B cell (primary cell): ENCODE results near the gene SLC22A13. TPM values are rescaled to one million over a fixed set of nuclear protein-coding genes. Genes with fewer than 3 reads are reported as not detected.
"Not testable (repeated sequence)": the region's sequence is repeated elsewhere in the genome, so short reads cannot be mapped to it uniquely, and the experiment has no call there.

Source experiments
- ATAC-seq: fragments of 200-7000 bp; cut with Tn5 transposase; one replicate; pipeline ENCODE4 v1.10.0; 2021; ENCODE audit warnings: low read depth, mild to moderate bottlenecking, moderate number of reproducible peaks, moderate library complexity
- CTCF ChIA-PET: fragments of 350-600 bp; sonication (Branson Sonifier 250); formaldehyde crosslinking; loops from one replicate; lab custom pipeline; 2021; ENCODE audit warnings: antibody characterized with exemption, inconsistent platforms; lab: Charles Lee
- POLR2A ChIA-PET: fragments of 350-600 bp; sonication (Branson Sonifier 250); formaldehyde crosslinking; loops from one replicate; lab custom pipeline; 2021; ENCODE audit warnings: antibody characterized with exemption; lab: Charles Lee
- DNase-seq: peaks from one replicate; pipeline ENCODE4 v3.0.0; 2013
- H2AFZ ChIP-seq: 2 replicates; pipeline ENCODE4 v1.6.1; 2012; ENCODE audit warnings: mild to moderate bottlenecking, low read depth, low read length; ENCODE audit not compliant: insufficient read depth, poor library complexity, severe bottlenecking
- H3K27ac ChIP-seq, 2 donors: 1 replicate in 1 of 2; 2 replicates in 1 of 2; pipeline ENCODE4 v1.5.1; 2012 to 2013; ENCODE audit warnings: low read length in 2 of 2, mild to moderate bottlenecking in 2 of 2, moderate library complexity in 1 of 2
- H3K27me3 ChIP-seq, 4 experiments: fragments of 200-600 bp in 1 of 4; sonication (generic) in 1 of 4; replicated peaks in 1 of 4; 1 replicate in 2 of 4; 2 replicates in 2 of 4; pipeline versions ENCODE4 v1.6.1 to v1.7.0; 2013 to 2016; ENCODE audit warnings: low read length in 3 of 4, mild to moderate bottlenecking in 2 of 4, mixed read lengths in 1 of 4, moderate library complexity in 1 of 4; ENCODE audit not compliant: insufficient read depth in 4 of 4, control insufficient read depth in 3 of 4; ENCODE audit errors: control extremely low read depth in 1 of 4
- H3K36me3 ChIP-seq, 2 experiments: replicated peaks in 1 of 2; 1 replicate in 1 of 2; 2 replicates in 1 of 2; pipeline versions ENCODE4 v1.6.1 to v1.7.1; 2013; ENCODE audit warnings: low read length in 1 of 2; ENCODE audit not compliant: insufficient read depth in 2 of 2, control insufficient read depth in 1 of 2; ENCODE audit errors: control extremely low read depth in 1 of 2, extremely low read depth in 1 of 2
- H3K4me1 ChIP-seq, 2 donors: fragments of 200-600 bp in 1 of 2; sonication (generic) in 1 of 2; 1 replicate in 1 of 2; 2 replicates in 1 of 2; pipeline versions ENCODE4 v1.5.1 to v1.6.1; 2013 to 2017; ENCODE audit warnings: low read length in 2 of 2; ENCODE audit not compliant: control insufficient read depth in 2 of 2, insufficient read depth in 2 of 2
- H3K4me2 ChIP-seq: replicated peaks from 2 replicates; pipeline ENCODE3; 2012; ENCODE audit warnings: mild to moderate bottlenecking, low read depth, low read length; ENCODE audit not compliant: poor library complexity, severe bottlenecking
- H3K4me3 ChIP-seq, 5 experiments: fragments of 200-600 bp in 1 of 5; sonication (generic) in 1 of 5; 1 replicate in 3 of 5; 2 replicates in 2 of 5; pipeline versions ENCODE4 v1.5.1 to v1.7.0; 2011 to 2016; ENCODE audit warnings: low read length in 4 of 5, mild to moderate bottlenecking in 4 of 5, low read depth in 2 of 5, control low read depth in 1 of 5, moderate library complexity in 1 of 5; ENCODE audit not compliant: insufficient read depth in 1 of 5; ENCODE audit errors: control extremely low read depth in 1 of 5, extremely low read depth in 1 of 5
- H3K79me2 ChIP-seq: fragments of 200-600 bp; sonication (generic); one replicate; pipeline ENCODE4 v1.6.0; 2016; ENCODE audit warnings: low read length; ENCODE audit not compliant: control insufficient read depth, insufficient read depth
- H3K9ac ChIP-seq: fragments of 200-600 bp; sonication (generic); 2 replicates; pipeline ENCODE4 v1.6.1; 2017; ENCODE audit warnings: mild to moderate bottlenecking, low read length, moderate library complexity
- H3K9me3 ChIP-seq, 3 donors: one replicate each; pipeline versions ENCODE4 v1.6.1 to v1.7.1; 2013; ENCODE audit warnings: low read length in 2 of 3; ENCODE audit not compliant: control insufficient read depth in 2 of 3, insufficient read depth in 1 of 3; ENCODE audit errors: control extremely low read depth in 1 of 3
- H4K20me1 ChIP-seq: 2 replicates; pipeline ENCODE4 v1.6.0; 2012; ENCODE audit warnings: mild to moderate bottlenecking, low read length; ENCODE audit not compliant: insufficient read depth, control insufficient read depth, poor library complexity, severe bottlenecking
- H3K27ac Mint-ChIP-seq: one replicate; pipeline ENCODE4 v1.8.0; 2021; ENCODE audit warnings: mixed read lengths
- H3K27me3 Mint-ChIP-seq: one replicate; pipeline ENCODE4 v1.8.0; 2021; ENCODE audit warnings: mixed read lengths
- H3K4me1 Mint-ChIP-seq: one replicate; pipeline ENCODE4 v1.8.0; 2021; ENCODE audit warnings: mixed read lengths
- H3K4me3 Mint-ChIP-seq: one replicate; pipeline ENCODE4 v1.8.0; 2021; ENCODE audit warnings: mixed read lengths
- H3K9me3 Mint-ChIP-seq: one replicate; pipeline ENCODE4 v1.8.0; 2022; ENCODE audit warnings: mixed read lengths; ENCODE audit not compliant: insufficient read depth
- EZH2 ChIP-seq: IDR thresholded peaks from 2 replicates; pipeline ENCODE4 v1.6.1; 2012; ENCODE audit warnings: borderline replicate concordance, low read depth, mild to moderate bottlenecking, moderate library complexity, low read length; ENCODE audit not compliant: insufficient read depth, poor library complexity, severe bottlenecking
- WGBS: methylation state at CpG from one replicate; pipeline ENCODE4 v1.1.5; 2013; ENCODE audit warnings: missing lambda C conversion rate; ENCODE audit not compliant: insufficient coverage; 5-methylcytosine and 5-hydroxymethylcytosine counted together
- intact Hi-C: fragments of 100-400 bp; cut with micrococcal nuclease; formaldehyde crosslinking; loops from one replicate; pipeline ENCODE4 v1.10.0; 2022
- polyA plus RNA-seq: library from polyadenylated mRNA; depleted of rRNA; stranded (reverse); fragments of >200 nt; gene quantifications from 2 replicates; pipeline ENCODE4 v1.2.3, GENCODE V29; 2012
- total RNA-seq, 2 donors: library from RNA; stranded (reverse); fragments of 120-200 nt in 1 of 2; gene quantifications; 1 replicate in 1 of 2; 2 replicates in 1 of 2; pipeline versions ENCODE4 v1.2.3 to v1.2.4, GENCODE V29; 2013 to 2022
- TF ChIP-seq, protein P1 (sequence below): fragments of 200-600 bp; IDR thresholded peaks from one replicate; pipeline ENCODE4 v1.8.0; 2022; ENCODE audit warnings: antibody characterized with exemption, mild to moderate bottlenecking

The SLC22A13 gene
- total and polyA plus RNA-seq, 2 donors (not counting 1 experiment from before 2014, with no cell fraction given), result 0.31 to 0.91 TPM

DNA sequence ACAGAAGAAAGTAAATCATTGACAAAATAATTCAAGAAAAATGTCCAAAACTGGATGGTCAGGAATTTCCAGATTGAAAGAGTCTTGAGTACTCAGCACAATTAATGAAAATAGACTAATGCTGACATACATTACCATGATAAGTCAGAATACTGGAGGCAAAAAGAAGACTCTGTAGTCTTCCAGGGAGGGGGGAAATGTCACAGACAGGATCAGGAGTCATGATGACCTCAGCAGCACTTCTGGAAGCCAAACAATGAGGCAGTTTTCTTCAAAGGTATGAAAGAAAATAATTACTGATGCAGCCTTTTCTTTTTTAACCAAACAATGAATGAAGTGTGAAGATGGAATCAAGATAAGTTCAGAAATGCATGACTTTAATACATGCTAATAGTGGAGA is 30.1 kb upstream of the SLC22A13 start:
- no peak overlapping the region for H2AFZ ChIP-seq
- H3K9me3 ChIP-seq, result peaks cover 0 to 13% (median 10%) of the 10 kb centered on the region in 3 donors
- DNase-seq (no peak), ATAC-seq (no peak)
- Mint-ChIP-seq H3K4me1 (no peaks in the 10 kb centered on the region), H3K9me3 (peaks cover 18% of the 10 kb centered on the region), H3K27ac (no peak overlapping the region), H3K27me3 (no peaks in the 10 kb centered on the region), H3K4me3 (no peak overlapping the region)
- no peaks in the 10 kb centered on the region for H3K4me1 ChIP-seq
- no peaks in the 10 kb centered on the region for H3K79me2 ChIP-seq
- intact Hi-C loops, result no loop called here
- peaks cover 22 to 57% of the 10 kb centered on the region in 2 experiments for H3K36me3 ChIP-seq
- H3K9ac ChIP-seq, result no peak overlapping the region
- ChIA-PET CTCF (no interaction called here), POLR2A (no interaction called here)
- no peak overlapping the region for H3K27ac ChIP-seq
- no peaks in the 10 kb centered on the region for H3K27me3 ChIP-seq
- no peaks in the 10 kb centered on the region for H4K20me1 ChIP-seq
- TF ChIP-seq, protein P1, sequence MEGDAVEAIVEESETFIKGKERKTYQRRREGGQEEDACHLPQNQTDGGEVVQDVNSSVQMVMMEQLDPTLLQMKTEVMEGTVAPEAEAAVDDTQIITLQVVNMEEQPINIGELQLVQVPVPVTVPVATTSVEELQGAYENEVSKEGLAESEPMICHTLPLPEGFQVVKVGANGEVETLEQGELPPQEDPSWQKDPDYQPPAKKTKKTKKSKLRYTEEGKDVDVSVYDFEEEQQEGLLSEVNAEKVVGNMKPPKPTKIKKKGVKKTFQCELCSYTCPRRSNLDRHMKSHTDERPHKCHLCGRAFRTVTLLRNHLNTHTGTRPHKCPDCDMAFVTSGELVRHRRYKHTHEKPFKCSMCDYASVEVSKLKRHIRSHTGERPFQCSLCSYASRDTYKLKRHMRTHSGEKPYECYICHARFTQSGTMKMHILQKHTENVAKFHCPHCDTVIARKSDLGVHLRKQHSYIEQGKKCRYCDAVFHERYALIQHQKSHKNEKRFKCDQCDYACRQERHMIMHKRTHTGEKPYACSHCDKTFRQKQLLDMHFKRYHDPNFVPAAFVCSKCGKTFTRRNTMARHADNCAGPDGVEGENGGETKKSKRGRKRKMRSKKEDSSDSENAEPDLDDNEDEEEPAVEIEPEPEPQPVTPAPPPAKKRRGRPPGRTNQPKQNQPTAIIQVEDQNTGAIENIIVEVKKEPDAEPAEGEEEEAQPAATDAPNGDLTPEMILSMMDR, result no peak
- no peak for TF ChIP-seq EZH2
- H3K4me2 ChIP-seq, result no peak overlapping the region
- H3K4me3 ChIP-seq, result no peak overlapping the region

DNA sequence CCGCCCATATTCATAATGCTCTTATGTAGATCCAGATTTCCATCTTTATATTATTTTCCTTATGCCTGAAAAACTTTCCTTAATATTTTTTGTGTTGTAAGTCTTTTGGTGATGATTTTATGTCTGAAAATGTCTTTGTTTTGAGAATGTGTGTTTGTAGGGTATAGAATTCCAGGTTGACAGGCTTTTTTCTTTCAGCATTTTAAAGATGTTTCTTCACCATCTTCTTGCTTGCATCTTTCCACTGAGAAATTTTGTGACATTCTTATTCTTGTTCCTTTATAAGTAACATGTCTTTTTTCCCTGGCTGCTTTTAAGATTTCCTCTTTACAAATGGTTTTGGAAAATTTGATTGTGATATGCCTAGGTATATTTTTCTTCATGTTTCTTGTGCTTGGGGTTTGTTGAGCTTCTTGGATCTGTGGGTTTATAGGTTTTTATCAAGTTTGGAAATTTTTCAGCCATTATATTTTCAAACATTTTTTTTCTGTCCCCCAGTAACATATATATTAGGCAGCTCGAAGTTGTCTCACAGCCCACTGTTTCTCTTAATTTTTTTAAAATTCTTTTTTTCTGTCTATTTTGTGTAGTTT is 27.1 kb upstream of the SLC22A13 start:
- Histone ChIP-seq H3K9ac (no peak overlapping the region), H3K4me3 (no peak overlapping the region), H2AFZ (no peak overlapping the region), H3K4me2 (no peak overlapping the region), H4K20me1 (no peaks in the 10 kb centered on the region), H3K79me2 (no peaks in the 10 kb centered on the region), H3K27ac (no peak overlapping the region), H3K36me3 (peaks cover 14 to 55% of the 10 kb centered on the region in 2 experiments), H3K27me3 (no peaks in the 10 kb centered on the region), H3K4me1 (no peaks in the 10 kb centered on the region), H3K9me3 (peaks cover 0 to 13% (median 9%) of the 10 kb centered on the region in 3 donors)
- DNase-seq, result no peak
- no CpG with 5 or more reads among the region's 2 CpGs for WGBS
- no peaks in the 10 kb centered on the region for H3K4me1 Mint-ChIP-seq
- no peak for TF ChIP-seq EZH2
- TF ChIP-seq, protein P1, result no peak
- H3K27ac Mint-ChIP-seq, result no peak overlapping the region
- H3K9me3 Mint-ChIP-seq, result peaks cover 18% of the 10 kb centered on the region
- ATAC-seq, result no peak
- H3K27me3 Mint-ChIP-seq, result no peaks in the 10 kb centered on the region
- POLR2A ChIA-PET, result no interaction called here
- intact Hi-C loops, result no loop called here
- H3K4me3 Mint-ChIP-seq, result no peak overlapping the region
- CTCF ChIA-PET, result interaction anchor here (1.0 kb wide), 1 partner anchor 18 kb away, joined by 3 read pairs; no protein-coding TSS in a partner anchor

DNA sequence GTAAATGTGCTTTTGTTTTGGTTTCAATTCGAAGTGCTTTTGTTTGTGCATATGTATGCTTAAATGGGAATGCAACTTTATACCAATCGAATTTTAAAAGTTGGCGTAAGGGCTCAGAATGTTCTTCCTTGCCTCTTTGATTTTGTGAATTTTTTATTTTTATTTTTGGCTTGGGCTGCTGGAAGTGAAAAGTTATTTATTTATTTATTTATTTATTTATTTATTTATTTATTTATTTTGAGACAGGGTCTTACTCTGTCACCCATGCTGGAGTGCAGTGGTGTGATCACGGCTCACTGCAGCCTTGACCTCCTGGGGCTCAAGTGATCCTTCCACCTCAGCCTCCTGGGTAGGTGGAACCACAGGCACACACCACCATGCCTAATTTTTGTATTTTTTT is 22.8 kb upstream of the SLC22A13 start:
- H3K27ac ChIP-seq, intact Hi-C loops, CTCF ChIA-PET, H3K9ac ChIP-seq, H3K4me1 Mint-ChIP-seq, H4K20me1 ChIP-seq, H3K4me3 ChIP-seq, H3K27me3 ChIP-seq, H3K27ac Mint-ChIP-seq, H3K4me1 ChIP-seq, ATAC-seq, H3K79me2 ChIP-seq, H3K9me3 ChIP-seq, H3K4me2 ChIP-seq, POLR2A ChIA-PET, H3K27me3 Mint-ChIP-seq, H3K4me3 Mint-ChIP-seq, DNase-seq, H2AFZ ChIP-seq: not testable (repeated sequence)
- 100% methylated on average over 1 of the region's 4 CpGs for WGBS
- H3K36me3 ChIP-seq, result peaks cover 1 to 44% of the 10 kb centered on the region in 2 experiments
- H3K9me3 Mint-ChIP-seq, result peaks cover 11% of the 10 kb centered on the region
